M059J (cell line): ENCODE measurements around the gene PIK3R6. TPM values are rescaled to one million over a fixed set of nuclear protein-coding genes. Genes with fewer than 3 reads are reported as not detected.

Source experiments
- total RNA-seq: library from RNA; depleted of rRNA; stranded (reverse); fragments of >200 nt; shearing (Covaris generic); gene quantifications from 2 replicates; pipeline ENCODE4 v1.2.3, GENCODE V29; 2014; rRNA removed

Gene PIK3R6
- total RNA-seq, 1 experiment from 2014 or later, result not detected

Other genes with a start within 250 kb of the PIK3R6 start
- 26.6 and 36.3 TPM in 2 replicates for gene MYH10, start 236.9 kb downstream of the PIK3R6 start, total RNA-seq
- not detected in 2 replicates for gene CCDC42, start 122.8 kb downstream of the PIK3R6 start, total RNA-seq
- not detected in 2 replicates for gene SPDYE4, start 109.1 kb downstream of the PIK3R6 start, total RNA-seq
- not detected in 2 replicates for gene MFSD6L, start 68.3 kb downstream of the PIK3R6 start, total RNA-seq
- gene PIK3R5, start 98.0 kb upstream of the PIK3R6 start, total RNA-seq, result not detected in 2 replicates
- 0.07 TPM in 1 of 2 replicates, not detected in the other for gene NTN1, start 153.8 kb upstream of the PIK3R6 start, total RNA-seq